Measurements from ENCODE around the gene TUFM.
"Not testable (repeated sequence)": the region's sequence is repeated elsewhere in the genome, so short reads cannot be mapped to it uniquely, and the experiment has no call there.

The TUFM gene

GRCh38 chr16:28838558-28838918 lies 7.6 kb downstream of the TUFM start:
- no peak for DNase-seq

- no peak for DNase-seq
Measured at GRCh38 chr16:28837672-28838557, 8.2 kb downstream of the TUFM start.

DNA sequence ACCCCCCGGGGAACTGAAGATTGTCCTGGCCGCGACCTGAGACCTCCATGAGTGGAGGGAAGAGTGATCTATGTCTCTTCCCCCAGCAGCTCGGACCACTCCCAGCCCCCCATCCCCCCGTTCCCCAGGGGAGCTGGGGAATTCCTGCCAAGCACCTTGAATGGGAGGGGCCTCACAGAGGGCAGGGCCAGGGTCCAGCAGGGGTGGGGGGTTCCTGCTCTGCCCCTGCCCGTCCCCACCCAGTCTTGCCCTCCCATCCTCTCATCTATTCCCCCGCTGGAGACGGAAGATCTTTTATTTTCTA lies 9.4 kb downstream of the TUFM start:
- no peak for DNase-seq

DNA sequence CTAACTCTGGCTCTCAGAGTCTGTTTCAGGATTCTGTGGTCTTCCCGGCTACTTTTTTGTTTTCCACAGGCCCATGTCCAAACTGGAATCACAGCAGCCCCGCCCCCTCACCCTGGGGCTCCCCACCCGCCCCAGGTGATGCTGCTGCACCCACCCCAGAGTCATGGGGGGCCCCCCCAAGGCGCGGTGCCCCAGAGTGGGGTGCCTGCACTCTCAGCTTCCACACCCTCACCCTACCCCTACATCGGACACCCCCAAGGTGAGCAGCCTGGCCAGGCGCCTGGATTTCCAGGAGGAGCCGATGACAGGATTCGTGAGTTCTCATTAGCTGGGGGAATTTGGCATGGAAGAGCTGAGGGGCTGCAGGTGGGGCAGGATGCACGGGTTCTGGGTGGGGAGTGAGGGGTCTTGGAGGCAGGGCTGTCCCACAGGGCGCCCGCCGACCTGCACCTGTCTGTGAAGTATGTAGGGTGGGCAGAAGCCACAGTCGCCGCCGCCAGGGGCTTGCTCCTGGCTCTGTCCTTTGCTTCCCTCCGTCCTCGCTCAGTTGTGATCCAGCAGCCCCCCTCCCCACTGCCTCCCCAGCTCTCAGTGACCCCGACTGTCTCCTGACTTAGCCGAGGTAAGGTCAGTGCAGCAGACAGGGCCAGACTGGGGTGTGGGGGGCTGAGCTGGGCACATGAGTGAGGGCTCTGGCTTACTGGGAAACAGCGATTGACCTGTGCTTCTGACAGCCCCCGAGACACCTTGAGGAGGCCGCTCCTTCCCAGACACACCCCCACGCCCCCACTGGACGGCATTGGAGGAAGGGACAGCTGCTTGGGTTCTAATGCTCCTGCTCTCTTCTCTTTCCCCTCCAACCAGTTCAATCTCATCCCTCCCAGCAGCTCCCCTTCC lies 10.0 kb downstream of the TUFM start:
- no peak for DNase-seq

DNA sequence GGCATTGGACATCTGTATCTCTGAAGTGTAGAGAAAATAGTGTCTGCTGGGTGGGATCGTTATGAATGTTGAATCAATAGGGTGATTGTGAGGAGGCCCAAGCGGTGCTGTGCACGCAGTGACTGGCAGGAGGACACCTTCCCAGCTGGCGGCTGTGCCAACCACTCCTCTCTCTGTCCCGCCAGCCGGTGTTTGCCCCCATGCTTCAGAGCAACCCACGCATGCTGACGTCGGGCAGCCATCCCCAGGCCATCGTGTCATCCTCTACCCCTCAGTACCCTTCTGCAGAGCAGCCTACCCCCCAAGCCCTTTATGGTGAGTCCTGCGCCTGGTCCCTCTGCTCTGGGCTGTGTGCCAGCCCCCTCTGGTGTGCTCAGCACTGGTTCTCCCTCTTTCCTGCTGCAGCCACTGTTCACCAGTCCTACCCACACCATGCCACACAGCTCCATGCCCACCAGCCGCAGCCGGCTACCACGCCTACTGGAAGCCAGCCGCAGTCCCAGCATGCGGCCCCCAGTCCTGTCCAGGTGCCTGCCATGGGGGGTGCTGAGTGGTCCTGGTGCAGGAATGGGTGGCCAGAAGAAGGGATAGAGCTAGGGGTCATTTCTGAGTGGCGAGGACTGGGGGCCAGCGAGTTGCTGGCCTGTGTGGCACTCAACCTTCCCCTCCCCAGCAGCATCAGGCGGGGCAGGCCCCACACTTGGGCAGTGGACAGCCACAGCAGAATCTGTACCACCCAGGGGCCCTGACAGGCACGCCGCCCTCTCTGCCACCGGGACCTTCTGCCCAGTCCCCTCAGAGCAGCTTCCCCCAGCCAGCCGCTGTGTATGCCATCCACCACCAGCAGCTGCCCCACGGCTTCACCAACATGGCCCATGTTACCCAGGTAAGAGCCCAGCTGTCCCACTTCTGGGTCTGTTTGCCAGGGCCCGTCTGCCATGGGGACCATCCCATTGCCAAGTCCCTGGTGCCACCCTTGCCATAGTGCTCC lies 11.0 kb downstream of the TUFM start:
- DNase-seq = no peak

- no peak for DNase-seq
Measured at GRCh38 chr16:28834349-28834748, 11.8 kb downstream of the TUFM start.

DNA sequence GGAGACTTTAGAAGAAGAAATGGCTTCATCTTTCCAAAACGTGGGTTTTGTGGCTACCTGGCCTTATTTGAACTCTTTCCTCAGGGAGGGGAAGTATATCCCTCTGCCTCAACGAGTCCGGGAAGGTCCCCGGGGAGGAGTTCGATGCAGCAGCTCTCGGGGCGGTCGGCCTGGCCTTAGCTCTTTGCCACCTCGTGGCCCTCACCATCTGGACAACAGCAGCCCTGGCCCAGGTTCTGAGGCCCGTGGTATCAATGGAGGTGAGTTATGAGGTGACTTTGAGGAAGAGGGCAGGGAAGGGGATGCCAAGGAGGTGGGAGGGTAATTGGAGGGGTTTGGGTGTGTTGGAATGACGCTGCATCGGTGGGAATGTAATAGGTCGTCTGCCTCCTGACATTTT lies 15.6 kb downstream of the TUFM start:
- DNase-seq = no peak

DNA sequence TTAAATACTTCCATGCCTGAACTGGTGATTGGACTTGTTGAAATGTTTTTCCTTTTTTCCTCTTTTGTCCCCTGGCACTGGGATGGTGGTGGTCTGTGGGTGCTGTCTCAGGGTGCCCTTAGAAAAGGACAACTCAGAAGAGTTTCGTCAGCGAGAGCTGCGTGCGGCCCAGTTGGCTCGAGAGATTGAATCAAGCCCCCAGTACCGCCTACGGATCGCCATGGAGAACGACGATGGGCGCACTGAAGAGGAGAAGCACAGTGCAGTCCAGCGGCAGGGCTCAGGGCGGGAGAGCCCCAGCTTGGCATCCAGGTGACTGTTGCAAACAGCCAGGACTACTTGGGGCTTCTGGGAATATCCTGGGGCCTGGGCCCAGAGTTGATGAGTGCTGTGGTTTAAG lies 16.4 kb downstream of the TUFM start:
- no peak for DNase-seq

DNA sequence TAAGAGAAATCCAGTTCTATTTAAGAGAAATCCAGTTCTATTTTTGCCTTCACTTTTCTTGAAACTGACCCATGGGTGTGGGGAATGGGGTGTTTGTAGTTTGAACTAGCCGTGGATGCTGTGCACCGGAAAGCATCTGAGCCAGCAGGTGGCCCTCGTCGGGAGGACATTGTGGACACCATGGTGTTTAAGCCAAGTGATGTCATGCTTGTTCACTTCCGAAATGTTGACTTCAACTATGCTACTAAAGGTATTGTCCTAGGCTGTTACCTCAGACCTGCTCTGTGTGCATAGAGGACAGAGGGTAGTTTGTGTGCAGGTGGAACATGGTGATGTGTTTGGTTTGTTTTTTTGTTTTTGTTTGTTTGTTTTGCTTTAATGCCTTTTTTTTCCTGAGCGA lies 20.0 kb downstream of the TUFM start:
- no peak for DNase-seq

- DNase-seq = no peak
Measured at GRCh38 chr16:28824717-28824973, 21.5 kb downstream of the TUFM start.

DNA sequence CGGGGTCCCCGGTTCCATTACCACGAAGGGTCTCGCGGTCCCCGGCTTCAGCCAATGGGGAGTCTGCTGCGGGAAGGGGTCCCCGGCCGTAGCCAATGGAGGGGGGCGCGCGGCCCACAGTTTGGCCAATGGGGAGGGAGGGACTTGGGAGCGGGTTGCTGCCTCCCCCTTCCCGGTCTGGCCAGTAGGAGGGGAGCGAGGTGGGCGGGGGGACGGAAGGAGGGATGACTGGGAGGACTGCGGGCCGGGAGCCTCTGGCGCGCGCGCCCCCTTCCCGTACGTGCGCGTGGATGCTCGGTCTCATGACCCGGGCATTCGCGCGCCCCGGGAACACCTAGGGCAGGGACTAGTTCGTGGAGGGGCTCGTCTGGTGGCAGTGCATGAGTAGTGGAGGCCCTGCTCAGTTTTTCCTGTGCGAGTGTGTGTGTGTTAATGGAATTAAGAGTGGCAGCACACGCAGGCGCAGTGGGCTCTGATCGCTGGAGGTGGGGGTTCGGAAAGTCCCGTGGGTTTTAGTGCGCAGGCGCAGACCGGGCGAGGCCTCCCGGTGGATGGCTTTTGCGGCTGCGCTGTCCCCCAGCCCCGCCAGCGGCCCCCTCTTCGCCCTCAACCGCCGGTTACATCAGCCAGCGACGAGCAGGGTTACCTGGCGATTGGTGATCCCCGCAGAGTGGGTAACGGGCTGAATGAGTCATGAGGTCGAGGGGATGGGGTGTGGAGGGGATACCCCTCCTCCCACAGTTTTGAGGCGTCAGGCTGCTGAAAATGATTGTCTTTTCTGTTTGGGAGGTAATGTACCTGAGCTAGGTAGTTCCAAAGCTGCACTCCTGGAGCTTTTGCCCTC lies 22.1 kb downstream of the TUFM start:
- DNase-seq = peak; percentile 83 to 98 (median 98)

DNA sequence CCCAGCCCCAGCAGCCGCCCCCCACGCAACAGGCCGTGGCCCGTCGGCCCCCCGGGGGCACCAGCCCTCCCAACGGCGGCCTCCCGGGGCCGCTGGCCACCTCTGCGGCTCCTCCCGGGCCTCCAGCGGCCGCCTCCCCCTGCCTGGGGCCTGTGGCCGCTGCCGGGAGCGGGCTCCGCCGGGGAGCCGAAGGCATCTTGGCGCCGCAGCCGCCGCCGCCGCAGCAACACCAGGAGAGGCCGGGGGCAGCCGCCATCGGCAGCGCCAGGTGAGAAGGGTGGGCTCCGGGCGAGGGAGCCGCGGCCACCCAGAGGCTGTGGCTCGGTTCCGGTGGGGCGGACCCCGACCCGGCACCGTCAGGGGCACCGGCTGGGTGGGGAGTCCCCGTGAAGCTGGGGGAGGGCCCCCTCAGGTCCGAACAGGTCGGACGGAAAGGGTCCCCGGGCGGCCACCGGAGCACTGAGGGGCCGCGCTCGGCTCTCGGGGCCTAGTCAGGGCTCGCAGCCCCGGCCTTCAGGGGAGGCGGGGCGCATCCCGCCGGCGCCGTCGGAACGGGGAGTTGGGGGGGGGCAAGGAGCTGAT lies 22.8 kb downstream of the TUFM start:
- no peak for DNase-seq

GRCh38 chr16:28822520-28823290 lies 23.4 kb downstream of the TUFM start, which contains the start of gene ATXN2L:
Gene ATXN2L, plus strand, starts transcription at chr16:28822999. Its CDS starts 261 bp downstream, at chr16:28823260.
- peak; percentile 86 to 97 (median 95) for DNase-seq

DNA sequence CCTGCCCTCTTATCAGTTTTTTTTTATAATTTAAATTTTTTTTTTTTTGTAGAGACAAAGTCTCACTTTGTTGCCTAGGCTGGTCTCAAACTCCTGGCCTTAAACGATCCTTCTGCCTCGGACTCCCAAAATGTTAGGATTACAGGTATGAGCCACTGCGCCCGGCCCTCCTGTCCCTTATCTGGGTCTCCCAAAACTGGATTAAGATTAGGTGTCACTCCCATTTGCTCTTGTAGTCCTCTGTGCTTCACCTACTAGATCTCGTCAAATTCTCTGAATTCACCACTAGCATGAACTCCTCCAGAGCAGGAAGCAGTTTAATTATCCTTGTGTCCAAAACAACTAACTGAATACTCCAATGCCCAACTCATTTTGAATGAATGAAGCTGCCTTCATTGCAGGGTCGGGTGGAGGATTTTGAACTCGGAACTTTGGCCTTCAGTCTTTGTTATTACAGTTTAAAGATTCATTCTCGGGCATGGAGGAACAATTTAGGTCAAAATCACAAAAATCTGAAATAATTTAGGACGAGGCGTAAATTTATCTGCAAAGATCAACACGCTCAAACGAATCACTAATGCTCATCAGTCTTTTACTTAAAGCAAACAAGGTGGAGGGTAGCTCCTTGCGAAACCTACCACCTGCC lies 24.2 kb downstream of the TUFM start:
- DNase-seq = peak in 2 of 3 experiments; percentile 7 to 67

DNA sequence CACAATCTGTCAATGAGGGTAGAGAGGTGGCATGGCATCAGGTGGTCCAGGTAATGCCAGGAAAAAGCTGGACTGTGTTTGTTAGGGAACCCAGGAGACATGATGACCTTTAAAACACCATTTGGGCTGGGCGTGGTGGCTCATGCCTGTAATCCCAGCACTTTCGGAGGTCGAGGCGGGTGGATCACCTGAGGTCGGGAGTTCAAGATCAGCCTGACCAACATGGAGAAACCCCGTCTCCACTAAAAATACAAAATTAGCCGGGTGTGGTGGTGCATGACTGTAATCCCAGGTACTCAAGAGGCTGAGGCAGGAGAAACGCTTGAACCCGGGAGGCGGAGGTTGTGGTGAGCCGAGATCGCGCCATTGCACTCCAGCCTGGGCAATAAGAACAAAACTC lies 25.6 kb downstream of the TUFM start:
- DNase-seq = not testable (repeated sequence)

DNA sequence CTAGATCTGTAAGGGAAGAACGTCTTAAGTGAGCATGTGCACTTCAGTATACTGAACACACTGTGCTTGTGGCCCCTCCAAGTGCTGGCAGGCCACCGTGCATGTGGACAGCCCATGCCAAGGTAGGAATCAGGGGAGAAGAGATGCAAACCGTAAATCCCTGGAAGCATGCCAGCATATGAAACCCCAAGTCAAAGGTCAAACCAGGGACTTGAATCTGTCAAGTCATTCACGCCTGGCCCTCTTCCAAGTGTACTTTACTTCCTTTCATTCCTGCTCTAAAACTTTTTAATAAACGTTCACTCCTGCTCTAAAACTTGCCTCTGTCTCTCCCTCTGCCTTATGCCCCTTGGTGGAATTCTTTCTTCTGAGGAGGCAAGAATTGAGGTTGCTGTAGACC lies 26.1 kb downstream of the TUFM start:
- no peak for DNase-seq

GRCh38 chr16:28807445-28808120 lies 38.6 kb downstream of the TUFM start:
- not testable (repeated sequence) for DNase-seq

DNA sequence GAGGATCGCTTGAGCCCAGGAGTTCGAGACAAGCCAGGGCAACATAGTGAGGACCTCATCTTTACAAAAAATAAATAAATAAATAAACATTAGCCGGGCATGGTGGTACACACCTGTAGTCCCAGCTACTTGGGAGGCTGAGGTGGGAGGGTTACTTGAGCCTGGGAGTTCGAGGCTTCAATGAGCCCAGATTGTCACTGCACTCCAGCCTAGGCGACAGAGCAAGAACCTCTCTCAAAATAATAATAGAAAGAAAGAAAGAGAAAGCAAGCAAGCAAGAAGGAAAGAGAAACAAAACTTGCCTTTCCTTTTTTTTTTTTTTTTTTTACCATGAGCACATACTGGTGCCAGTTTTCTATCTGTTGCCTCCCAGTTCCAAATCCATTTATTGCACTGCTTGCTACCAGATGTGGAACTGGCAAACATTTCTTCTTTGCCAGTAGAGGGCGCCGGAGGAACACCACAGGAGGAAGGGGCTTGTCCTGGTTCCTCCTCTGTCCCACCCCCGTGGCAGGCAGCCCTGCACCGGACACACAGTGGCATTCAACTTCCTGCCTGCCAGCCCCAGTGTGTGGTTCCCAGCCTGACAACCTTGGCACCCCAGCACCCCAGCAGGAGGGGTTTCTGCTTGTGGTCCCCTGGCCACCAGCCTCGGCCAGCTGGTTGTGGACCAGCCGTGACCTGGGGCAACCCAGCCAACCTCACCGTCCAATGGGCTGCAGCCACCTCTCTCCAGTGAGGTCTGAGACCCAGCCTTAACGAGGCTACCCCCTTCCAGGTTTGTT lies 43.7 kb downstream of the TUFM start:
- not testable (repeated sequence) for DNase-seq
